GM23248 (cell line): Measurements from ENCODE around the gene ABCB9.

Experiments used
- EZH2 ChIP-seq: fragments of 200-600 bp; sonication (generic); IDR thresholded peaks from 2 replicates; pipeline ENCODE4 v1.6.1; 2018; ENCODE audit warnings: antibody characterized with exemption, mild to moderate bottlenecking; ENCODE audit not compliant: insufficient read depth, poor library complexity, severe bottlenecking
- EZH2phosphoT487 ChIP-seq: fragments of 200-600 bp; sonication (generic); IDR thresholded peaks from 2 replicates; pipeline ENCODE4 v1.6.1; 2018; ENCODE audit warnings: antibody characterized with exemption, moderate library complexity, mild to moderate bottlenecking, low read depth; ENCODE audit not compliant: insufficient read depth

DNA sequence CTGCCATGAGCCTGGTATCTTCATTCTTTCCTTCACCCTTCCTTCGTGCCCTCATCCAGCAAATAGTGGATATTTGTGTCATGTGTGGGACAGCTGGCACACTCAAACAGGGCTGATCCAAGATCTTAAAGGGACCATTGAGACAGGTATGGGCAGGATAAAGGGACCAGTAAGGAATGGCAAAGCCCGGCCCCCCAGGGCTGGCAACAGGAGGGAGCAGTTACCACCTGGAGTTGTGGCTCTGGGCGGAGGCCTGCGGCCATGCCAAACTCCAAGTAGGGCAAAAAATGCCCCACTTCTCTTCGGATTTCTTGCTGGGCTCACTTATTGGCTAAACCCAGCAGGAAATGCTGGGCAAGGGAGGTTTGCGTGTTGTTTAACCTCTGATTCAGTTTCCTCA lies 10.9 kb upstream of the ABCB9 start:
- TF ChIP-seq EZH2phosphoT487 (no peak), EZH2 (no peak)
